WTC11 (cell line): ENCODE measurements around the gene RPTOR. TPM values are rescaled to one million over a fixed set of nuclear protein-coding genes. Genes with fewer than 3 reads are reported as not detected.

ENCODE experiments used
- ATAC-seq: fragments of 200-7000 bp; cut with Tn5 transposase; 2 replicates; pipeline ENCODE4 v1.10.0; 2021; ENCODE audit warnings: mild to moderate bottlenecking, moderate library complexity
- CTCF ChIA-PET: fragments of 300-600 bp; sonication (Branson Sonifier 250); formaldehyde crosslinking; loops from one replicate; lab custom pipeline; 2021; ENCODE audit warnings: antibody characterized with exemption; lab: Charles Lee
- POLR2A ChIA-PET: fragments of 350-600 bp; sonication (Branson Sonifier 250); formaldehyde crosslinking; loops from one replicate; lab custom pipeline; 2021; ENCODE audit warnings: antibody characterized with exemption; lab: Charles Lee
- DNase-seq: peaks from one replicate; pipeline ENCODE4 v3.0.0; 2021; ENCODE audit warnings: low spot score
- H3K27ac Mint-ChIP-seq: 2 replicates; pipeline ENCODE4 v1.8.0; 2021; ENCODE audit warnings: mixed read lengths
- H3K27me3 Mint-ChIP-seq: 2 replicates; pipeline ENCODE4 v1.8.0; 2021; ENCODE audit warnings: low read depth, mild to moderate bottlenecking, moderate library complexity, mixed read lengths
- H3K36me3 Mint-ChIP-seq: 2 replicates; pipeline ENCODE4 v1.8.0; 2021; ENCODE audit warnings: mixed read lengths
- H3K4me1 Mint-ChIP-seq: 2 replicates; pipeline ENCODE4 v1.8.0; 2022; ENCODE audit warnings: mixed read lengths
- H3K4me3 Mint-ChIP-seq: 2 replicates; pipeline ENCODE4 v1.8.0; 2021; ENCODE audit warnings: mild to moderate bottlenecking, moderate library complexity, mixed read lengths
- H3K9me3 Mint-ChIP-seq: 2 replicates; pipeline ENCODE4 v1.8.0; 2021; ENCODE audit warnings: mixed read lengths
- CBFB ChIP-seq: sonication (generic); formaldehyde crosslinking; IDR thresholded peaks from 2 replicates; pipeline ENCODE4 v1.8.1; 2022; ENCODE audit warnings: mild to moderate bottlenecking, low read depth, missing genetic modification reagents
- CREB1 ChIP-seq: sonication (generic); formaldehyde crosslinking; IDR thresholded peaks from 2 replicates; pipeline ENCODE4 v1.8.0; 2023; ENCODE audit warnings: mild to moderate bottlenecking, missing genetic modification reagents
- GABPB1 ChIP-seq: sonication (generic); formaldehyde crosslinking; IDR thresholded peaks from 2 replicates; pipeline ENCODE4 v1.8.1; 2023; ENCODE audit warnings: mild to moderate bottlenecking, missing genetic modification reagents
- MXD4 ChIP-seq: fragments of 250-450 bp; sonication (Bioruptor Pico); IDR thresholded peaks from 2 replicates; pipeline ENCODE4 v1.8.0; 2021; ENCODE audit warnings: mild to moderate bottlenecking, moderate library complexity, borderline replicate concordance
- MYBL2 ChIP-seq: sonication (generic); formaldehyde crosslinking; IDR thresholded peaks from 2 replicates; pipeline ENCODE4 v1.8.1; 2023; ENCODE audit warnings: mild to moderate bottlenecking, moderate library complexity, missing genetic modification reagents
- PRRX2 ChIP-seq: fragments of 250-450 bp; sonication (Bioruptor Pico); IDR thresholded peaks from 2 replicates; pipeline ENCODE4 v1.8.0; 2021; ENCODE audit warnings: mild to moderate bottlenecking
- RORB ChIP-seq: fragments of 250-450 bp; sonication (Bioruptor Pico); IDR thresholded peaks from 2 replicates; pipeline ENCODE4 v1.9.0; 2021; ENCODE audit warnings: mild to moderate bottlenecking
- TEAD4 ChIP-seq: sonication (generic); formaldehyde crosslinking; IDR thresholded peaks from 2 replicates; pipeline ENCODE4 v1.8.0; 2022; ENCODE audit warnings: mild to moderate bottlenecking, missing genetic modification reagents
- TP53 ChIP-seq: sonication (generic); formaldehyde crosslinking; IDR thresholded peaks from 2 replicates; pipeline ENCODE4 v1.8.1; 2023; ENCODE audit warnings: mild to moderate bottlenecking, missing genetic modification reagents
- ZNF121 ChIP-seq: sonication (generic); formaldehyde crosslinking; IDR thresholded peaks from 2 replicates; pipeline ENCODE4 v1.8.0; 2023; ENCODE audit warnings: missing genetic modification reagents
- ZNF317 ChIP-seq: sonication (generic); formaldehyde crosslinking; IDR thresholded peaks from 2 replicates; pipeline ENCODE4 v1.8.1; 2023; ENCODE audit warnings: low read depth, mild to moderate bottlenecking, moderate library complexity, missing genetic modification reagents, borderline replicate concordance
- total RNA-seq: library from RNA; stranded (reverse); gene quantifications from 3 replicates; pipeline ENCODE4 v1.2.3, GENCODE V29; 2021
- TF ChIP-seq, protein P1 (sequence below): fragments of 200-600 bp; IDR thresholded peaks from 2 replicates; pipeline ENCODE4 v1.8.0; 2022; ENCODE audit warnings: antibody characterized with exemption
- TF ChIP-seq, protein P2 (sequence below): sonication (generic); formaldehyde crosslinking; IDR thresholded peaks from 2 replicates; pipeline ENCODE4 v1.8.1; 2022; ENCODE audit warnings: mild to moderate bottlenecking, moderate library complexity, missing genetic modification reagents
- TF ChIP-seq, protein P3 (sequence below): fragments of 250-450 bp; sonication (Bioruptor Pico); IDR thresholded peaks from 2 replicates; pipeline ENCODE4 v1.9.0; 2021; ENCODE audit warnings: mild to moderate bottlenecking
- TF ChIP-seq, protein P4 (sequence below): sonication (generic); formaldehyde crosslinking; IDR thresholded peaks from 2 replicates; pipeline ENCODE4 v1.8.0; 2023; ENCODE audit warnings: mild to moderate bottlenecking, missing genetic modification reagents
- TF ChIP-seq, protein P5 (sequence below): sonication (generic); formaldehyde crosslinking; IDR thresholded peaks from 2 replicates; pipeline ENCODE4 v1.8.1; 2022; ENCODE audit warnings: missing genetic modification reagents, borderline replicate concordance
- TF ChIP-seq, protein P6 (sequence below): sonication (generic); formaldehyde crosslinking; IDR thresholded peaks from 2 replicates; pipeline ENCODE4 v1.8.0; 2022; ENCODE audit warnings: missing genetic modification reagents

The RPTOR gene
- total RNA-seq, 1 experiment from 2014 or later = 41.0 TPM

DNA sequence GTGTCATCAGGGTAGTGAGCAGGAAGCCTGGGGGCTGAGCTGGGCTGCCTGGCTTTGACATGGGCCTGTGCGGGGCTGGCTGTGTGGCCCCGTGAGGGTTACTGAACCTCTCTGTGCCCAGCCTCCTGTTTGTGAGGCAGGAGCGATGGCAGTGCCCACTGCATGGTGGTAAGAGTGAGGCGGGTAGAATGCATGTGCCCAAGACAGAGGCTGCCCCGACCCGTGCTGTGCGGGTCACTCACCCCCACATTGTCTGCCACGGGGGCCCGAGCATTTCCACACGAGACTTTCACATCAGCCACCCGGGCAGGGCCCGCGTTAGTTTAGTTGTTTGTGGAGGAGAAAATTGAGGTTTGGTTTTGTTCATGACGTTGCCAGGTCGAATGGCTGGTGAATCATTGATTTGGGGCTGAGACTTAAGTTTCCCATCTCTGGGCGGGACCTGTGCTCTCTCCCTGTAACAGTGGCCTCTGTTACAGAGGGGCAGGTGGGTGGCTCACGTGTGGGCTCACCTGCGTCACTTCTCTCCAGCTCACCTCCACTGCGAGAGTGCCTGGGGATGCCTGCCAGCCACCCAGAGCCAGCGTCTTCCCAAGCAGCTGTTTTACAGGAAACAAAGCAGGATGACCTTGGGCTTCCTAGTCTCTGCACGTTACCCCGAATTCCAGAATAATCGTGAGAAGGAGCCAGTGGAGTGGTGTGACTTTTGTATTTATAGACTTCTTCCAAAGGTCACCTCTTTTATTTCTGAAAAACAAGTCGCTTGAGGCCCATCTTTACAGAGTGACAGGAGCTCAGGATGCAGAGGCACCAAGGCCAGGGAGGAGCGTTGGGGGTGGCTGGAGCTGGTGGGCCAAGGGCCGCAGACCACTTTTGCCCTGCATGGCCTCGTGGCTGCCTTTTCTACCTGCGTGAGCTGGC, 150.6 kb downstream of the RPTOR start (continued):
- no peak for TF ChIP-seq ZNF317 (CRISPR knock-in tag)
- no peak for TF ChIP-seq RORB
- no peak for TF ChIP-seq MYBL2
- TF ChIP-seq, protein P1, sequence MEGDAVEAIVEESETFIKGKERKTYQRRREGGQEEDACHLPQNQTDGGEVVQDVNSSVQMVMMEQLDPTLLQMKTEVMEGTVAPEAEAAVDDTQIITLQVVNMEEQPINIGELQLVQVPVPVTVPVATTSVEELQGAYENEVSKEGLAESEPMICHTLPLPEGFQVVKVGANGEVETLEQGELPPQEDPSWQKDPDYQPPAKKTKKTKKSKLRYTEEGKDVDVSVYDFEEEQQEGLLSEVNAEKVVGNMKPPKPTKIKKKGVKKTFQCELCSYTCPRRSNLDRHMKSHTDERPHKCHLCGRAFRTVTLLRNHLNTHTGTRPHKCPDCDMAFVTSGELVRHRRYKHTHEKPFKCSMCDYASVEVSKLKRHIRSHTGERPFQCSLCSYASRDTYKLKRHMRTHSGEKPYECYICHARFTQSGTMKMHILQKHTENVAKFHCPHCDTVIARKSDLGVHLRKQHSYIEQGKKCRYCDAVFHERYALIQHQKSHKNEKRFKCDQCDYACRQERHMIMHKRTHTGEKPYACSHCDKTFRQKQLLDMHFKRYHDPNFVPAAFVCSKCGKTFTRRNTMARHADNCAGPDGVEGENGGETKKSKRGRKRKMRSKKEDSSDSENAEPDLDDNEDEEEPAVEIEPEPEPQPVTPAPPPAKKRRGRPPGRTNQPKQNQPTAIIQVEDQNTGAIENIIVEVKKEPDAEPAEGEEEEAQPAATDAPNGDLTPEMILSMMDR = no peak
- no peak for TF ChIP-seq TP53
- TF ChIP-seq GABPB1 (CRISPR knock-in tag) = no peak
- TF ChIP-seq MXD4 (CRISPR knock-in tag) = no peak
- TF ChIP-seq, all 79 proteins: peak for 0

DNA sequence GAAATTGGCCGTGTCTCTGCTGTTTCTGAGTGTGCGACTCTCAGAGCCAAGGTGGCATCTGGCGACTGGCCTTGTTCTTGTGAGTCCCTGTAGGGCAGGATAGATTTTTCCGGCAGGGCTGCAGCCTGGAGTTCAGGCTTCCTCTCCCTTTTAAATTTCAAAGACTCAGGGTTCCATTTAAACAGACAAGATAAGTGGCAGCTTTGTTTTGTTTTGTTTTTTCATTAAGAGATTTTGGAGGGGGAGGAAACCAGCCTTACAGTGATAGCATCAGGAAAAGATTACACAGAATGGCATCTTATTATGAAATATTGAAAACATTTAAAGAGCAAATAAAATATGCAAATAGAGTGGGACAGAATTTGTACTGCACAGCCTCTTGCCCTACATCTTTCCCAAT, 151.3 kb downstream of the RPTOR start:
- no peak for DNase-seq
- H3K4me3 Mint-ChIP-seq = no peak overlapping the region
- no peak for TF ChIP-seq CREB1 (CRISPR knock-in tag)
- TF ChIP-seq MXD4 (CRISPR knock-in tag) = no peak
- TF ChIP-seq, protein P2, sequence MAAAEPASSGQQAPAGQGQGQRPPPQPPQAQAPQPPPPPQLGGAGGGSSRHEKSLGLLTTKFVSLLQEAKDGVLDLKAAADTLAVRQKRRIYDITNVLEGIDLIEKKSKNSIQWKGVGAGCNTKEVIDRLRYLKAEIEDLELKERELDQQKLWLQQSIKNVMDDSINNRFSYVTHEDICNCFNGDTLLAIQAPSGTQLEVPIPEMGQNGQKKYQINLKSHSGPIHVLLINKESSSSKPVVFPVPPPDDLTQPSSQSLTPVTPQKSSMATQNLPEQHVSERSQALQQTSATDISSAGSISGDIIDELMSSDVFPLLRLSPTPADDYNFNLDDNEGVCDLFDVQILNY (CRISPR knock-in tag) = no peak
- TF ChIP-seq TEAD4 (CRISPR knock-in tag) = no peak
- TF ChIP-seq, protein P3, sequence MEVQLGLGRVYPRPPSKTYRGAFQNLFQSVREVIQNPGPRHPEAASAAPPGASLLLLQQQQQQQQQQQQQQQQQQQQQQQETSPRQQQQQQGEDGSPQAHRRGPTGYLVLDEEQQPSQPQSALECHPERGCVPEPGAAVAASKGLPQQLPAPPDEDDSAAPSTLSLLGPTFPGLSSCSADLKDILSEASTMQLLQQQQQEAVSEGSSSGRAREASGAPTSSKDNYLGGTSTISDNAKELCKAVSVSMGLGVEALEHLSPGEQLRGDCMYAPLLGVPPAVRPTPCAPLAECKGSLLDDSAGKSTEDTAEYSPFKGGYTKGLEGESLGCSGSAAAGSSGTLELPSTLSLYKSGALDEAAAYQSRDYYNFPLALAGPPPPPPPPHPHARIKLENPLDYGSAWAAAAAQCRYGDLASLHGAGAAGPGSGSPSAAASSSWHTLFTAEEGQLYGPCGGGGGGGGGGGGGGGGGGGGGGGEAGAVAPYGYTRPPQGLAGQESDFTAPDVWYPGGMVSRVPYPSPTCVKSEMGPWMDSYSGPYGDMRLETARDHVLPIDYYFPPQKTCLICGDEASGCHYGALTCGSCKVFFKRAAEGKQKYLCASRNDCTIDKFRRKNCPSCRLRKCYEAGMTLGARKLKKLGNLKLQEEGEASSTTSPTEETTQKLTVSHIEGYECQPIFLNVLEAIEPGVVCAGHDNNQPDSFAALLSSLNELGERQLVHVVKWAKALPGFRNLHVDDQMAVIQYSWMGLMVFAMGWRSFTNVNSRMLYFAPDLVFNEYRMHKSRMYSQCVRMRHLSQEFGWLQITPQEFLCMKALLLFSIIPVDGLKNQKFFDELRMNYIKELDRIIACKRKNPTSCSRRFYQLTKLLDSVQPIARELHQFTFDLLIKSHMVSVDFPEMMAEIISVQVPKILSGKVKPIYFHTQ (CRISPR knock-in tag) = no peak
- TF ChIP-seq, protein P4, sequence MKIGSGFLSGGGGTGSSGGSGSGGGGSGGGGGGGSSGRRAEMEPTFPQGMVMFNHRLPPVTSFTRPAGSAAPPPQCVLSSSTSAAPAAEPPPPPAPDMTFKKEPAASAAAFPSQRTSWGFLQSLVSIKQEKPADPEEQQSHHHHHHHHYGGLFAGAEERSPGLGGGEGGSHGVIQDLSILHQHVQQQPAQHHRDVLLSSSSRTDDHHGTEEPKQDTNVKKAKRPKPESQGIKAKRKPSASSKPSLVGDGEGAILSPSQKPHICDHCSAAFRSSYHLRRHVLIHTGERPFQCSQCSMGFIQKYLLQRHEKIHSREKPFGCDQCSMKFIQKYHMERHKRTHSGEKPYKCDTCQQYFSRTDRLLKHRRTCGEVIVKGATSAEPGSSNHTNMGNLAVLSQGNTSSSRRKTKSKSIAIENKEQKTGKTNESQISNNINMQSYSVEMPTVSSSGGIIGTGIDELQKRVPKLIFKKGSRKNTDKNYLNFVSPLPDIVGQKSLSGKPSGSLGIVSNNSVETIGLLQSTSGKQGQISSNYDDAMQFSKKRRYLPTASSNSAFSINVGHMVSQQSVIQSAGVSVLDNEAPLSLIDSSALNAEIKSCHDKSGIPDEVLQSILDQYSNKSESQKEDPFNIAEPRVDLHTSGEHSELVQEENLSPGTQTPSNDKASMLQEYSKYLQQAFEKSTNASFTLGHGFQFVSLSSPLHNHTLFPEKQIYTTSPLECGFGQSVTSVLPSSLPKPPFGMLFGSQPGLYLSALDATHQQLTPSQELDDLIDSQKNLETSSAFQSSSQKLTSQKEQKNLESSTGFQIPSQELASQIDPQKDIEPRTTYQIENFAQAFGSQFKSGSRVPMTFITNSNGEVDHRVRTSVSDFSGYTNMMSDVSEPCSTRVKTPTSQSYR = no peak
- TF ChIP-seq, protein P5, sequence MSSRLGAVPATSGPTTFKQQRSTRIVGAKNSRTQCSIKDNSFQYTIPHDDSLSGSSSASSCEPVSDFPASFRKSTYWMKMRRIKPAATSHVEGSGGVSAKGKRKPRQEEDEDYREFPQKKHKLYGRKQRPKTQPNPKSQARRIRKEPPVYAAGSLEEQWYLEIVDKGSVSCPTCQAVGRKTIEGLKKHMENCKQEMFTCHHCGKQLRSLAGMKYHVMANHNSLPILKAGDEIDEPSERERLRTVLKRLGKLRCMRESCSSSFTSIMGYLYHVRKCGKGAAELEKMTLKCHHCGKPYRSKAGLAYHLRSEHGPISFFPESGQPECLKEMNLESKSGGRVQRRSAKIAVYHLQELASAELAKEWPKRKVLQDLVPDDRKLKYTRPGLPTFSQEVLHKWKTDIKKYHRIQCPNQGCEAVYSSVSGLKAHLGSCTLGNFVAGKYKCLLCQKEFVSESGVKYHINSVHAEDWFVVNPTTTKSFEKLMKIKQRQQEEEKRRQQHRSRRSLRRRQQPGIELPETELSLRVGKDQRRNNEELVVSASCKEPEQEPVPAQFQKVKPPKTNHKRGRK (CRISPR knock-in tag) = no peak
- TF ChIP-seq, protein P6, sequence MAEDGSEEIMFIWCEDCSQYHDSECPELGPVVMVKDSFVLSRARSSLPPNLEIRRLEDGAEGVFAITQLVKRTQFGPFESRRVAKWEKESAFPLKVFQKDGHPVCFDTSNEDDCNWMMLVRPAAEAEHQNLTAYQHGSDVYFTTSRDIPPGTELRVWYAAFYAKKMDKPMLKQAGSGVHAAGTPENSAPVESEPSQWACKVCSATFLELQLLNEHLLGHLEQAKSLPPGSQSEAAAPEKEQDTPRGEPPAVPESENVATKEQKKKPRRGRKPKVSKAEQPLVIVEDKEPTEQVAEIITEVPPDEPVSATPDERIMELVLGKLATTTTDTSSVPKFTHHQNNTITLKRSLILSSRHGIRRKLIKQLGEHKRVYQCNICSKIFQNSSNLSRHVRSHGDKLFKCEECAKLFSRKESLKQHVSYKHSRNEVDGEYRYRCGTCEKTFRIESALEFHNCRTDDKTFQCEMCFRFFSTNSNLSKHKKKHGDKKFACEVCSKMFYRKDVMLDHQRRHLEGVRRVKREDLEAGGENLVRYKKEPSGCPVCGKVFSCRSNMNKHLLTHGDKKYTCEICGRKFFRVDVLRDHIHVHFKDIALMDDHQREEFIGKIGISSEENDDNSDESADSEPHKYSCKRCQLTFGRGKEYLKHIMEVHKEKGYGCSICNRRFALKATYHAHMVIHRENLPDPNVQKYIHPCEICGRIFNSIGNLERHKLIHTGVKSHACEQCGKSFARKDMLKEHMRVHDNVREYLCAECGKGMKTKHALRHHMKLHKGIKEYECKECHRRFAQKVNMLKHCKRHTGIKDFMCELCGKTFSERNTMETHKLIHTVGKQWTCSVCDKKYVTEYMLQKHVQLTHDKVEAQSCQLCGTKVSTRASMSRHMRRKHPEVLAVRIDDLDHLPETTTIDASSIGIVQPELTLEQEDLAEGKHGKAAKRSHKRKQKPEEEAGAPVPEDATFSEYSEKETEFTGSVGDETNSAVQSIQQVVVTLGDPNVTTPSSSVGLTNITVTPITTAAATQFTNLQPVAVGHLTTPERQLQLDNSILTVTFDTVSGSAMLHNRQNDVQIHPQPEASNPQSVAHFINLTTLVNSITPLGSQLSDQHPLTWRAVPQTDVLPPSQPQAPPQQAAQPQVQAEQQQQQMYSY (CRISPR knock-in tag) = no peak
- TF ChIP-seq CBFB = no peak
- TF ChIP-seq PRRX2 (CRISPR knock-in tag) = no peak
- no peak for TF ChIP-seq ZNF121 (CRISPR knock-in tag)
- TF ChIP-seq, all 79 proteins: peak for 0
- Mint-ChIP-seq H3K9me3 (peaks cover 16% of the 10 kb centered on the region), H3K36me3 (peaks cover 13% of the 10 kb centered on the region), H3K27me3 (no peaks in the 10 kb centered on the region), H3K4me1 (peaks cover 58% of the 10 kb centered on the region), H3K27ac (peak overlapping the region; percentile 97)
- ChIA-PET POLR2A (no interaction called here), CTCF (interaction anchor here (1.5 kb wide), 1 partner anchor 164 kb away, joined by 4 read pairs; no protein-coding TSS in a partner anchor)
- ATAC-seq = no peak
